Epithelial cell of proximal tubule (primary cell): Measurements from ENCODE around the gene RAB11FIP2. TPM values are rescaled to one million over a fixed set of nuclear protein-coding genes. Genes with fewer than 3 reads are reported as not detected.
A peak's percentile ranks its signal among the peaks of the same experiment; 100 is the strongest.
"Not testable (repeated sequence)": the region's sequence is repeated elsewhere in the genome, so short reads cannot be mapped to it uniquely, and the experiment has no call there.

ENCODE experiments used
- DNase-seq: peaks from one replicate; pipeline ENCODE4 v3.0.0-alpha.2; 2011; ENCODE audit warnings: low read depth
- H3K4me3 ChIP-seq: 2 replicates; pipeline ENCODE4 v1.5.1; 2011; ENCODE audit warnings: low read depth, mild to moderate bottlenecking, low read length
- CTCF ChIP-seq: conservative IDR thresholded peaks from 2 replicates; pipeline ENCODE4 v1.5.1; 2012; ENCODE audit warnings: low read depth, mild to moderate bottlenecking, low read length
- total RNA-seq: library from RNA; depleted of rRNA; stranded (reverse); fragments of >200 nt; gene quantifications from 2 replicates; pipeline ENCODE4 v1.2.3, GENCODE V29; 2015

The RAB11FIP2 gene, protein sequence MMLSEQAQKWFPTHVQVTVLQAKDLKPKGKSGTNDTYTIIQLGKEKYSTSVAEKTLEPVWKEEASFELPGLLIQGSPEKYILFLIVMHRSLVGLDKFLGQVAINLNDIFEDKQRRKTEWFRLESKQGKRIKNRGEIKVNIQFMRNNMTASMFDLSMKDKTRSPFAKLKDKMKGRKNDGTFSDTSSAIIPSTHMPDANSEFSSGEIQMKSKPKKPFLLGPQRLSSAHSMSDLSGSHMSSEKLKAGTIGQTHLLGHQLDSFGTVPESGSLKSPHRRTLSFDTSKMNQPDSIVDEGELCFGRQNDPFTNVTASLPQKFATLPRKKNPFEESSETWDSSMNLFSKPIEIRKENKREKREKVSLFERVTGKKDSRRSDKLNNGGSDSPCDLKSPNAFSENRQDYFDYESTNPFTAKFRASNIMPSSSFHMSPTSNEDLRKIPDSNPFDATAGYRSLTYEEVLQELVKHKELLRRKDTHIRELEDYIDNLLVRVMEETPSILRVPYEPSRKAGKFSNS
- 6.1 and 8.5 TPM in 2 replicates for total RNA-seq

DNA sequence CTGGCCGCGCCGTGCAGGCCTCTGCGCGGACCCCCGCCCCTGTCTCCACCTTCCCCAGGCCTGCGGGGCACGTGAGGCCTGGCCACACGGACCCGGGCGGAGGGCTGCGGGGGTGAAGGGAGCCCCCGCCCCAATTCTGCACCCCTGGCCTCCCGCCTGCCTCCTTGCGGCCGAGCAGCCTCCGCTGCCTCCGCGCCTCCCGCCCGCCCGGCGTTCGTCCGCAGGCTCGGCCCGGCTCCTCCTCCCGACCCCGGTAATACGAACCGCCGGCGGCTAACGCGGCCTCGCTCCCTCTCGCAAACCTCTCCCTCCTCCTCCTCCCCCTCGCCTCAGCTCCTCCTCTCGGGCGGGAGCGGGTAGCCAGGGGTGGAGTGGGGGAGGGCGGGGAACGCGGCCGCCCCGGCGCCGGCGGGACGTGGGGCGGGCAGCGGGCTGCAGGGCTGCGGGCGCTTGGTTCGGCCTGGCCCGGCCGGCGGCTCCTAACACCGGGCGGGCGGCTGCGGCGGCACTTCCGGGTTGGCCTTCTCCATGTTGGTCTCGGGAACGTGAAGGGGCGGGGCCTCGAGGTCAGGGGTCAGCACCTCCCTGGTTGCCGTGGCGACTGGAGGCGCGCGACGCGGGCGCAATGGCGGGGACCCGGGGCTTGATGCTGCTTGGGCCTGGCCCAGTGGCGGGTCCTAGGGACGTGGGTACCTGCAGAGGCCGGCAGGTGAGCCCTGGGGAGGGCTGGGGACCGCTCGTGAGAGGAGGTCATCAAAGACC, at the start of gene RAB11FIP2:
TSS of gene RAB11FIP2 (minus strand) at position 547 of the 762 bp plus-strand sequence. CDS start 778 bp downstream, outside the sequence.
- no peak for DNase-seq
- peak; percentile 20 for TF ChIP-seq CTCF
- peak within 1 kb of the TSS; percentile 70 for H3K4me3 ChIP-seq

DNA sequence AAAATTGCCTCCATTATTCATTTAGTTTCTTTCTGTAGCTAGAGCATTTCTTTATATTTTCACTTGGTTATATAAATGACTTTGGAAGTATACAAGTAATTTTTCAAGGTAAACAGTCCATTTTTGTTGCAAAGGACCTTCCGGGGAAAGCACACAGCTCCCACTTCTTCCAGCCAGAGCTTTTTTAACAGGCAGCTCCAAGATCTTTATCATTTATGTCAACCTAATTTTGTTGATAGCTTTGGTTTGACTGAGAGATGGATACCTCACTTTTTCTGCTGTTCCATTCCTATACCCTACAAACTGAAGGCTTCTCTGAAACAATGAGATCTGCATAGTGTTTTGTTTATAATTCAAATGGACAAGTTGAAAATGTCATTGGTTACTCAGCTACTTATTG, 49.3 kb upstream of the RAB11FIP2 start:
- H3K4me3 ChIP-seq: no peak overlapping the region
- TF ChIP-seq CTCF: no peak

GRCh38 chr10:118092209-118092608, 45.5 kb upstream of the RAB11FIP2 start:
- TF ChIP-seq CTCF: no peak

More for the DNA sequence above, 49.3 kb upstream of the RAB11FIP2 start:
- DNase-seq: no peak

DNA sequence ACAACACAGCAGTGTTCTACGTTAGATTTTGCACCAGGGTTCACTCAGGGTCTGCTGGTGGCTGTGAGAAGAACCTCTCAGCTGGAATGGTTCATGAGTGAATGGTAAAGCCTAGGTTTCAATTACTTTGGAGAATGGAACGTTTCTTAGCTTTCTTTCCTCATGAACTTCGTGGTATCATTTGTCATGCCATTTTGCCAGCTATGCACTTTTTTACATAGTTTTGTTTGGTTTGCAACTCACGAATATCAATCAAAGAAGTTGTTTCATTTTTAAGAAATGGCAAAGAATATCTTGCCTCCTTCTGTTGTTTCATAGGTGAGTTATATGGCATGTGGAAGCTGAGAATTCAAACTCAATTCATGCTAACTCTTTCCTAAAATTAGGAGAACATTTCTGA, 34.1 kb upstream of the RAB11FIP2 start:
- TF ChIP-seq CTCF: no peak
- DNase-seq: no peak
- no peak overlapping the region for H3K4me3 ChIP-seq

More at GRCh38 chr10:118092209-118092608, 45.5 kb upstream of the RAB11FIP2 start:
- no peak for DNase-seq
- no peak overlapping the region for H3K4me3 ChIP-seq

GRCh38 chr10:118076705-118077104, 30.0 kb upstream of the RAB11FIP2 start:
- no peak for TF ChIP-seq CTCF
- no peak overlapping the region for H3K4me3 ChIP-seq
- DNase-seq: no peak

DNA sequence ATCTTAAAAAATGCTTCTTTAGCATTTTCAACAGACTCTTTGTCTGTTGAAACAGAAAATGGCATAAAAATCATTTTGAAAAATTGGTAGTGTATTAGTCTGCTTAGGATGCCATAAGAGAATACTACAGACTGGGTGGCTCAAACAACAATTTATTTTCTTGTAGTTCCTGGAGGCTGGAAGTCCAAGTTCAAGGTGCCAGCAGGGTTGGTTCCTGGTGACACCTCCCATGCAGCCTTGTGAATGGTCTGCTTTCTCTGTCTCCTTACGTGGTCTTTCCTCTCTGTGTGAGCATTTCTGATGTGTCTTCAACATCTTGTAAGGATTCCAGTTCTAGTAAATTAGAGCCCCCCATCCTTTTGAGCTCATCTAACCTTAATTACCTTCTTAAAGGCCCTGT, 26.1 kb upstream of the RAB11FIP2 start:
- no peak for DNase-seq
- no peak for TF ChIP-seq CTCF
- H3K4me3 ChIP-seq: no peak overlapping the region

DNA sequence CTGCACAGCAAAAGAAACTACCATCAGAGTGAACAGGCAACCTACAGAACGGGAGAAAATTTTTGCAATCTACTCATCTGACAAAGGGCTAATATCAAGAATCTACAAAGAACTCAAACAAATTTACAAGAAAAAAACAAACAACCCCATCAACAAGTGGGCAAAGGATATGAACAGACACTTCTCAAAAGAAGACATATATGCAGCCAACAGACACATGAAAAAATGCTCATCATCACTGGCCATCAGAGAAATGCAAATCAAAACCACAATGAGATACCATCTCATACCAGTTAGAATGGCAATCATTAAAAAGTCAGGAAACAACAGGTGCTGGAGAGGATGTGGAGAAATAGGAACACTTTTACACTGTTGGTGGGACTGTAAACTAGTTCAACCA, 20.6 kb upstream of the RAB11FIP2 start:
- DNase-seq, H3K4me3 ChIP-seq: not testable (repeated sequence)
